Muscle layer of duodenum (tissue), 2 donors: ENCODE data around the gene FXYD5.

Experiments used
- H3K27ac ChIP-seq: one replicate; pipeline ENCODE4 v1.7.0; 2013; ENCODE audit warnings: mild to moderate bottlenecking, low read length
- H3K27me3 ChIP-seq: one replicate; pipeline ENCODE4 v1.7.0; 2013; ENCODE audit warnings: low read depth, mild to moderate bottlenecking, control low read depth, low read length
- H3K36me3 ChIP-seq, 2 donors: one replicate each; pipeline ENCODE4 v1.7.0; 2013; ENCODE audit warnings: low read length in 2 of 2, control low read depth in 1 of 2, mild to moderate bottlenecking in 1 of 2; ENCODE audit not compliant: insufficient read depth in 2 of 2, control insufficient read depth in 1 of 2
- H3K4me1 ChIP-seq, 2 donors: one replicate each; pipeline ENCODE4 v1.7.0; 2013; ENCODE audit warnings: low read length in 2 of 2, mild to moderate bottlenecking in 2 of 2, control low read depth in 1 of 2, moderate library complexity in 1 of 2; ENCODE audit not compliant: insufficient read depth in 2 of 2, control insufficient read depth in 1 of 2
- H3K4me3 ChIP-seq, 2 donors: one replicate each; pipeline ENCODE4 v1.7.0; 2013; ENCODE audit warnings: low read length in 2 of 2, low read depth in 1 of 2, mild to moderate bottlenecking in 1 of 2
- H3K9me3 ChIP-seq, 2 donors: one replicate each; pipeline ENCODE4 v1.7.0; 2013; ENCODE audit warnings: low read length in 2 of 2, control low read depth in 1 of 2, mild to moderate bottlenecking in 1 of 2; ENCODE audit not compliant: control insufficient read depth in 1 of 2
- donor health status: healthy.

The FXYD5 gene

GRCh38 chr19:35140962-35141836 is 13.3 kb upstream of the FXYD5 start:
- Histone ChIP-seq H3K27ac (peak overlapping the region; percentile 35), H3K27me3 (peaks cover 15% of the 10 kb centered on the region), H3K4me3 (peak overlapping the region; percentile 8 to 57), H3K4me1 (peaks cover 7 to 15% of the 10 kb centered on the region in 2 donors), H3K9me3 (no peaks in the 10 kb centered on the region), H3K36me3 (no peaks in the 10 kb centered on the region)

- peaks cover 7 to 15% of the 10 kb centered on the region in 2 donors for H3K4me1 ChIP-seq
- H3K4me3 ChIP-seq = peak overlapping the region in 1 of 2 donors; percentile 27
- peaks cover 13% of the 10 kb centered on the region for H3K27me3 ChIP-seq
- H3K27ac ChIP-seq = no peak overlapping the region
- H3K36me3 ChIP-seq = no peaks in the 10 kb centered on the region
- H3K9me3 ChIP-seq = no peaks in the 10 kb centered on the region
Observed at GRCh38 chr19:35141837-35142605, 12.5 kb upstream of the FXYD5 start.

- no peaks in the 10 kb centered on the region for H3K36me3 ChIP-seq
- H3K4me1 ChIP-seq = peaks cover 7 to 15% of the 10 kb centered on the region in 2 donors
- peaks cover 10% of the 10 kb centered on the region for H3K27me3 ChIP-seq
- no peak overlapping the region for H3K27ac ChIP-seq
- H3K4me3 ChIP-seq = no peak overlapping the region
- no peaks in the 10 kb centered on the region for H3K9me3 ChIP-seq
Observed at GRCh38 chr19:35142606-35143230, 11.8 kb upstream of the FXYD5 start.

GRCh38 chr19:35143231-35143715 is 11.3 kb upstream of the FXYD5 start, which contains the start of gene FXYD7:
Gene FXYD7, plus strand, starts transcription at chr19:35143255. Its CDS starts 79 bp downstream, at chr19:35143334.
- Histone ChIP-seq H3K27ac (no peak within 1 kb of the TSS), H3K36me3 (no peaks in the 10 kb centered on the region), H3K4me3 (no peak within 1 kb of the TSS), H3K27me3 (peaks cover 10% of the 10 kb centered on the region), H3K4me1 (peaks cover 7 to 15% of the 10 kb centered on the region in 2 donors), H3K9me3 (no peaks in the 10 kb centered on the region)

- no peak overlapping the region for H3K27ac ChIP-seq
- H3K27me3 ChIP-seq = peaks cover 10% of the 10 kb centered on the region
- no peaks in the 10 kb centered on the region for H3K36me3 ChIP-seq
- peaks cover 7 to 15% of the 10 kb centered on the region in 2 donors for H3K4me1 ChIP-seq
- H3K4me3 ChIP-seq = no peak overlapping the region
- H3K9me3 ChIP-seq = no peaks in the 10 kb centered on the region
Observed at GRCh38 chr19:35143818-35144217, 10.7 kb upstream of the FXYD5 start.

GRCh38 chr19:35144259-35144599 is 10.3 kb upstream of the FXYD5 start:
- Histone ChIP-seq H3K36me3 (no peaks in the 10 kb centered on the region), H3K4me1 (peaks cover 7 to 15% of the 10 kb centered on the region in 2 donors), H3K27me3 (peaks cover 10% of the 10 kb centered on the region), H3K9me3 (no peaks in the 10 kb centered on the region), H3K27ac (no peak overlapping the region), H3K4me3 (no peak overlapping the region)

- peaks cover 10% of the 10 kb centered on the region for H3K27me3 ChIP-seq
- H3K4me3 ChIP-seq = no peak overlapping the region
- no peak overlapping the region for H3K27ac ChIP-seq
- peaks cover 7 to 15% of the 10 kb centered on the region in 2 donors for H3K4me1 ChIP-seq
- no peaks in the 10 kb centered on the region for H3K36me3 ChIP-seq
- no peaks in the 10 kb centered on the region for H3K9me3 ChIP-seq
Observed at GRCh38 chr19:35144600-35145436, 9.7 kb upstream of the FXYD5 start.

GRCh38 chr19:35146746-35147459 is 7.6 kb upstream of the FXYD5 start:
- H3K4me3 ChIP-seq = no peak overlapping the region
- H3K4me1 ChIP-seq = peaks cover 5 to 9% of the 10 kb centered on the region in 2 donors
- H3K27me3 ChIP-seq = peaks cover 10% of the 10 kb centered on the region
- H3K9me3 ChIP-seq = no peaks in the 10 kb centered on the region
- H3K27ac ChIP-seq = no peak overlapping the region
- no peaks in the 10 kb centered on the region for H3K36me3 ChIP-seq

GRCh38 chr19:35149463-35149862 is 5.1 kb upstream of the FXYD5 start:
- peaks cover 13% of the 10 kb centered on the region for H3K27me3 ChIP-seq

GRCh38 chr19:35150445-35150844 is 4.1 kb upstream of the FXYD5 start:
- H3K9me3 ChIP-seq = no peaks in the 10 kb centered on the region
- peaks cover 2 to 21% of the 10 kb centered on the region in 2 donors for H3K4me1 ChIP-seq
- no peak overlapping the region for H3K27ac ChIP-seq
- no peaks in the 10 kb centered on the region for H3K36me3 ChIP-seq
- peaks cover 10% of the 10 kb centered on the region for H3K27me3 ChIP-seq
- no peak overlapping the region for H3K4me3 ChIP-seq

More at GRCh38 chr19:35149463-35149862, 5.1 kb upstream of the FXYD5 start:
- peaks cover 2 to 13% of the 10 kb centered on the region in 2 donors for H3K4me1 ChIP-seq
- no peaks in the 10 kb centered on the region for H3K9me3 ChIP-seq
- no peak overlapping the region for H3K4me3 ChIP-seq
- no peaks in the 10 kb centered on the region for H3K36me3 ChIP-seq
- no peak overlapping the region for H3K27ac ChIP-seq
